A673 (cell line): ENCODE results near the gene ZSCAN21.

Source experiments
- EZH2 ChIP-seq: fragments of 200-600 bp; sonication (generic); IDR thresholded peaks from 2 replicates; pipeline ENCODE4 v1.6.1; 2017; ENCODE audit warnings: borderline replicate concordance, low read depth, mild to moderate bottlenecking, mixed read lengths, antibody characterized with exemption, low read length; ENCODE audit not compliant: poor library complexity, severe bottlenecking
- TF ChIP-seq, protein P1 (sequence below): fragments of 300-800, 200-600 bp; sonication (generic); conservative IDR thresholded peaks from 2 replicates; pipeline ENCODE4 v1.5.1; 2017; ENCODE audit warnings: low read depth, mild to moderate bottlenecking, antibody characterized with exemption, low read length, moderate library complexity, mixed read lengths

GRCh38 chr7:100072462-100072861, 22.9 kb downstream of the ZSCAN21 start:
- TF ChIP-seq, protein P1, sequence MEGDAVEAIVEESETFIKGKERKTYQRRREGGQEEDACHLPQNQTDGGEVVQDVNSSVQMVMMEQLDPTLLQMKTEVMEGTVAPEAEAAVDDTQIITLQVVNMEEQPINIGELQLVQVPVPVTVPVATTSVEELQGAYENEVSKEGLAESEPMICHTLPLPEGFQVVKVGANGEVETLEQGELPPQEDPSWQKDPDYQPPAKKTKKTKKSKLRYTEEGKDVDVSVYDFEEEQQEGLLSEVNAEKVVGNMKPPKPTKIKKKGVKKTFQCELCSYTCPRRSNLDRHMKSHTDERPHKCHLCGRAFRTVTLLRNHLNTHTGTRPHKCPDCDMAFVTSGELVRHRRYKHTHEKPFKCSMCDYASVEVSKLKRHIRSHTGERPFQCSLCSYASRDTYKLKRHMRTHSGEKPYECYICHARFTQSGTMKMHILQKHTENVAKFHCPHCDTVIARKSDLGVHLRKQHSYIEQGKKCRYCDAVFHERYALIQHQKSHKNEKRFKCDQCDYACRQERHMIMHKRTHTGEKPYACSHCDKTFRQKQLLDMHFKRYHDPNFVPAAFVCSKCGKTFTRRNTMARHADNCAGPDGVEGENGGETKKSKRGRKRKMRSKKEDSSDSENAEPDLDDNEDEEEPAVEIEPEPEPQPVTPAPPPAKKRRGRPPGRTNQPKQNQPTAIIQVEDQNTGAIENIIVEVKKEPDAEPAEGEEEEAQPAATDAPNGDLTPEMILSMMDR = no peak
- no peak for TF ChIP-seq EZH2
